ENCODE results near the gene MEGF9. TPM values are rescaled to one million over a fixed set of nuclear protein-coding genes. Genes with fewer than 3 reads are reported as not detected.

Gene MEGF9
- total and polyA plus RNA-seq, 2 of the 13 experiments (the other 11 are each of a cell fraction or from before 2014, with no cell fraction given), result 3.1 to 3.3 TPM

GRCh38 chr9:120711354-120711753 is 2.9 kb downstream of the MEGF9 start:
- in situ Hi-C loops (cut with HindIII; ENCODE audit: extremely low pct_ligation_motif_present, low pct_unique_long_range_greater_than_20kb), result loop anchor here (5.0 kb wide), 1 partner anchor 74 kb away; no protein-coding TSS in a partner anchor
- no peaks in the 10 kb centered on the region for H3K36me3 ChIP-seq (replicated peaks in 1 of 2; ENCODE audit: control insufficient read depth in 1 of 2, insufficient read depth in 2 of 2, low read length in 2 of 2)
- no peak for FAIRE-seq
- peak overlapping the region; percentile 75 for H3K27ac ChIP-seq (ENCODE audit: extremely low read length, insufficient read depth, low read length)
- no peaks in the 10 kb centered on the region for H4K20me1 ChIP-seq (ENCODE audit: insufficient read depth, low read length)
- no peak for DNase-seq (ENCODE audit: low spot score)
- POLR2A ChIA-PET, result interaction anchor here (1.2 to 4.3 kb wide), 3 partner anchors 12 to 85 kb away, joined by 3 to 37 read pairs (median 3); no protein-coding TSS in a partner anchor
- H3K9me3 ChIP-seq (ENCODE audit: low read length), result no peaks in the 10 kb centered on the region
- H3K4me3 ChIP-seq (replicated peaks in 1 of 3; ENCODE audit: insufficient read depth in 1 of 3, low read depth in 2 of 3, low read length in 3 of 3), result peak overlapping the region in 2 of 3 experiments; percentile 79 to 89; a peak in 3 of 6 replicates
- CTCF ChIA-PET (ENCODE audit: low intra/inter-chr PET ratio, low total read pairs), result no interaction called here
- no peak overlapping the region for H2AFZ ChIP-seq (ENCODE audit: low read length)
- H3K9ac ChIP-seq (ENCODE audit: insufficient read depth, low read depth, low read length), result no peak overlapping the region; the same call in 1 of the 2 replicates
- H3K4me1 ChIP-seq (ENCODE audit: insufficient read depth, low read length), result peaks cover 72% of the 10 kb centered on the region
- intact Hi-C loops (cut with micrococcal nuclease; ENCODE audit: unreplicated experiment), result loop anchor here (2.0 kb wide), 1 partner anchor 93 kb away; no protein-coding TSS in a partner anchor
- no peak for ATAC-seq
- H3K79me2 ChIP-seq (ENCODE audit: insufficient read depth, low read length), result peaks cover 34% of the 10 kb centered on the region
- peak overlapping the region; percentile 95 for H3K4me2 ChIP-seq (ENCODE audit: low read depth, low read length)
- BruUV-seq (replicated peaks), result no TSS peak
- H3K27me3 ChIP-seq (ENCODE audit: control insufficient read depth in 1 of 2, insufficient read depth in 2 of 2, low read length in 2 of 2), result no peaks in the 10 kb centered on the region
- TF ChIP-seq CAMTA2 (CRISPR knock-in tag; IDR thresholded peaks at IDR 0.05; ENCODE audit: borderline replicate concordance), result no peak
- no peak for TF ChIP-seq REST (IDR thresholded peaks at IDR 0.05; ENCODE audit: borderline replicate concordance in 1 of 2, low read depth in 1 of 2, low read length in 2 of 2)
- no peak for TF ChIP-seq REXO4 (CRISPR knock-in tag; IDR thresholded peaks at IDR 0.05; ENCODE audit: borderline replicate concordance)
- no peak for TF ChIP-seq BCL3 (CRISPR knock-in tag; IDR thresholded peaks at IDR 0.05)
- TF ChIP-seq ZFYVE20 (CRISPR knock-in tag; IDR thresholded peaks at IDR 0.05; ENCODE audit: borderline replicate concordance, low read depth), result no peak
- no peak for TF ChIP-seq CHCHD3 (CRISPR knock-in tag; IDR thresholded peaks at IDR 0.05)
- TF ChIP-seq HNRNPUL1 (IDR thresholded peaks at IDR 0.05; ENCODE audit: low read depth, low read length), result no peak
- TF ChIP-seq ZNF24 (IDR thresholded peaks at IDR 0.05), result no peak
- no peak for TF ChIP-seq ZNF235 (CRISPR knock-in tag; IDR thresholded peaks at IDR 0.05; ENCODE audit: borderline replicate concordance)
- no peak for TF ChIP-seq ATF6 (CRISPR knock-in tag; conservative IDR thresholded peaks at IDR 0.05)
- TF ChIP-seq HNF1A (IDR thresholded peaks at IDR 0.05; ENCODE audit: low read depth), result no peak
- TF ChIP-seq HNF1A (CRISPR knock-in tag; IDR thresholded peaks at IDR 0.05; ENCODE audit: borderline replicate concordance), result no peak
- no peak for TF ChIP-seq XBP1 (CRISPR knock-in tag; IDR thresholded peaks at IDR 0.05)
